GM21381 (cell line): ENCODE results near the gene DMD.

ENCODE experiments used
- ATAC-seq: cut with Tn5 transposase; IDR thresholded peaks from one replicate; pipeline ENCODE4 v1.9.1; 2021; ENCODE audit warnings: mild to moderate bottlenecking, moderate library complexity; ENCODE audit not compliant: unreplicated experiment

Gene DMD

DNA sequence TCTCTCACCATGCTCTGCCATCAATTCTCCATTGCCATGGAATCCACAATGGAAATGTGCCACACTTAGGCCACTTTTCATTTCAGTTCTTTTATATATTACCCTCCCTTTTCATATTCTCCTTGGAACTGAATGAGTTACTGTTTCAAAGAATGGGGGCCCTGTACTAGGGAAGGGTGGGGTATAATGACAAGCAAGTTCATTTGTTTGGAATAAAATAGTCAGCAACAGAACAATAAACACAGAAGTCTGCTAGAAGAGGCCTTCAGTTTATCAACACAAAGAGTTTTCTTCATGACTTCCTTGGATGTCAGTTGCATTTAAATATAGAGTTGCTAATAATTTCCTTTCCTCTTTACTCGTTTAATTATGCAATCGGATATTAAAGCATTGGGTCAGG lies 1661.2 kb downstream of the DMD start:
- no peak for ATAC-seq

GRCh38 chrX:31547816-31548215 lies 1663.5 kb downstream of the DMD start:
- ATAC-seq = no peak

DNA sequence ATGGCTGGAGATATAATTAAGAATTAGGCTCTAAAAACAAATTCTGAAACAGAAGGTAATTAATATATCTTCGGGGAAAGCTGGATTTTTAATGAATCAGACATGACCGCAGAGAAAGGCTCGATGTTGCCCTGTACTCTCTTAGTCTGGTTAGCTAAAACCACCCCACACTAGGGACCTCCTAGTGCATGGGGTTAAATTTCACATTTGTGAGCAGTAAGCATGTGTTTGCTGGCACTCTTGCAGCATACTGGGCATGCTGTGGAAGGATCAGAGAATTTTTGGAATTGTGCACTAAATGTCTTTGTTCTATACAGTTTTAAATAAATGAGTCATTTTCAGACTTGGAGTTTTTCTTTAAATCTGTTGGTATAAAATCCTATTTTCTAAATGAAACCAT lies 1663.9 kb downstream of the DMD start:
- no peak for ATAC-seq

GRCh38 chrX:31546126-31546525 lies 1665.2 kb downstream of the DMD start:
- ATAC-seq = no peak

GRCh38 chrX:31545726-31546125 lies 1665.6 kb downstream of the DMD start:
- no peak for ATAC-seq

DNA sequence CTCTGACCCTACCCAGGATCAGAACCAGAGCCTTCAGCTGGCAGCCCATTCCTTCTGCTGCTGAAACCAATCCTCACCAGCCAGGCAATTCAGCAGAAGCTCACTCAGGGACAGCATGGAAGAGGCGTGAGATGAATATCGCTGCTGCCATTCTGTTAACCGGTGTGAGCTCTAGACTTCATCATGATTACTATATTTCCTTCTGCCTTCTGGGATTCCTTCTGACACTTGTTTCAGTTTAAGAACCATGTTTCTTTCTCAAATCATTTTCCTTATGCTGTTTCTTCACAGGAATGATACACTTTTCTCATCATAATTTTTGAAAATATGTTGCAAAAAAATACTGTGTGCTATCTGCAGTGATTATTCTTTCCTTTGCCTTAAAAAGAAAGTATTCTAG lies 1666.2 kb downstream of the DMD start:
- no peak for ATAC-seq

GRCh38 chrX:31543634-31544033 lies 1667.7 kb downstream of the DMD start:
- no peak for ATAC-seq

DNA sequence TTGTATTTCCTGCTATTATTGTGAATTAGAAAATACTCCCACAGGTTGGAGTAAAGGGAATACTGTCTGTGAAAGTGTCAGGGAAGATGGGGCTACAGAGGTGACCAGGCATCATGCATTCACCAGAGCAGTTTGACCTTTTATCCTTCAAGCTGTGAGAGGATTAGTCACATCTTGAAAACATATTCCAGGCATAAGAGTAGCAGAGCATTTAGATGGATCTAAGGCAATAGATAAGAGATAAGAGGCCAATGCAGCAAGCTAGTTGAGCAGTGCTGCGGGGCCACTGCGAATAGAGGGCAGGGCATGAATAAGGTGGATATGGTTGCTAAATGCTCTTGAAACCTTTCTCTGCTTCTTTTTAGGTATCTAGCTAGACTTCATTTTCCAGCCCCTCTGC lies 1668.8 kb downstream of the DMD start:
- ATAC-seq = no peak

DNA sequence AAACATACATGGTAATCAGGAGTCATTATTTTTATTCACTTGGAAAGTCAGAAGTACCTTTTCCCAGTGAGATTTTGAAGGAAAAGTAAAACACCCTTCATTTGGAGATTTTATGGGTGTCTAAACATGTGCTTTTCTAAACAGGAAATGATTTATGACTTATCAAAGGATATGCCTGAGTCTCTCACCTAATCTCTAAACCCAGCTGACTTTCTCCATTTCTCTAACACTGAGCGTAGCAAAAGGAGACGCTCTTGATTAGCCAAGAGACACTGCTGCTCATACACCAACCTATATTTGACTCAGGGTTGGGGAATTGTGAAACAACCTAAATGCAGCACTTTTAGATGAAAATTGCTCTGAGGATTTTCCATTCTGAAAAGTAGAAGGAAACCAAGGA lies 1671.0 kb downstream of the DMD start:
- ATAC-seq = no peak

DNA sequence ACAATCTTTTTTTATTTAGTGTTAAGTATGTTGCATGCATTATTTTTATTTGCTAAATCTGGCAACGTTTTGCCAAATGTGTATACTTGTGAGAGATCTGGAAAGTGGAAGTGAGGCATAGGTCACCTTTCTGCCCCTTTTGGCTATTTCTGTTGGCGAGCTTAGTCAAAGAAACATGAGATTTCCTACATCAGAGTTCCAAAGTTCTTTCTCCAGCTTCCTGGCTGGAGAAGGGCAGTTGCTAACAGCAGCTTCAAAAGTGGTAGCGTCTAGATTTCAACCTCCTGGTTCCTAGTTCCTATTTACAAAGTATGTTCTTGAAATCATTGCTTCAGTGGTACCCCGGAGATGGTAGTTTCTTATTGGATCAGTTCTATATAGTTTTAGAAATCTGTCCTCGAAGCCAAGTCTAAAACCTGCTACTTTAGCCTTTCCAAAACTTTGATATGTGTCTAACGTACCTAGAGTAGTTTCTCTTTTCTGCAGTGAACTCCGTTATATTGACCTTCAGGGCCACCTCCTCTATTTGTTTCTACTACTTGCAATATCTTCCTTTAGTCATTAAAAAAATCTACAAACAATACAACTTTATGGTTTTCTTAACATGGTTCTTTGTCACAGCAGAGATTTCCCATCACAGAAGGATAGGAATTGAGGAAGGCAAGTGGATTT lies 1683.8 kb downstream of the DMD start:
- ATAC-seq = no peak

- no peak for ATAC-seq
Measured at GRCh38 chrX:31523884-31524536, 1687.3 kb downstream of the DMD start.

DNA sequence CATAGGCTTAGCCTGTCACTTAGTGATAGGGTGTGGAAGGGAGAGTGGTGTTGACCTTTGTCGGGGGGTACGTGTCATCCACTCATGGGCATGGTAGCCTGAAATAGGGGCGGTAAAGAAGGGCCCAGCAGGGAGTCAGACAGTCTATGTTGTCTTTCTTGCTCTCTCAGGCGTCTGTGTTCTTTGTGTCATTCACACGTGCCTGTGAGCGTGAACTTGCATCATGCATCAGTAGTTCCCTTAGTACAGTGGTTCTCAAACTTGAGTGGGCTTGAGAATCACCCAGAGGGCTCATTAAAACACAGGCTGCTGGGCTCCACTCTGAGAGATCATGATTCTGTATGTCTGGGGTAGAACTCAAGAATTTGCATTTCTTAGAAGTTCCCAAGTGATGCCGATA lies 1688.6 kb downstream of the DMD start:
- ATAC-seq = no peak

- no peak for ATAC-seq
Measured at GRCh38 chrX:31521941-31522340, 1689.4 kb downstream of the DMD start.

DNA sequence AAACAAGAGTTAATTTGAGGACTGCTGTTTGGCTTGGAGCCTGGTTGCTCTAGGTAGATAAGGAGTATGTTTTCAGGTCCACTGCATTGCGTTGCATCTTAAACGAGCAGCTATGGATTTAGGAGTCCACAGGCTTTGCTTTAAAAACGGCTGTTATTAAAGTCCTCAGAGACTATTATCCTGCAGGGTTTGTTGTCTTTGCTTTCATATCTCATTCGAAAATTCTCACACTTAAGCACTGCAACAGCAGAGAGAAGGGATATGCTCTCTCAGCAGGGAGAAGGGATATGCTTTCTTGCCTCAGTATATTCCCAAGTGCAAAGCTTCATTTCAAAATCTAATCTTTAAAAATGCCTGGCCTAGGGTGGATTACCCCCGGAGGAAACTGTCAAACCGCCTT lies 1694.8 kb downstream of the DMD start:
- ATAC-seq = no peak

DNA sequence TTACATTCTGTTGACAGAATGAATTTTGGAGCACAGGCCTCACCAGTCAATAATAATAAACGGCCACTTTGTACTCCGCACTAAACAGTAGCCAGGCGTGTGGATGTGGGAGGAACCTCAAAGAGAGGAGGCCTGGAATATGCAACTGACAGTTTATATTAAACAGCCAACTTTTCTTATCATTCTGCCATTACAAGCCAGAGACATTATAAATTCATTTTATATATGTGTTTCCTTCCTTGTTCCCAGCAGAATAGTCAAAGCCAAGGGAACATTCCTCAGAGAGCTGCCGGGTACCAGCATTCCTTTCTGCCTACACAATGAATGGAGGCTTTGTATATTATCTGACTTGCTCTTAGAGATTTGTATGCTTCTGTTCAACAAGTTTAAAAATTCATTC lies 1703.0 kb downstream of the DMD start:
- no peak for ATAC-seq

DNA sequence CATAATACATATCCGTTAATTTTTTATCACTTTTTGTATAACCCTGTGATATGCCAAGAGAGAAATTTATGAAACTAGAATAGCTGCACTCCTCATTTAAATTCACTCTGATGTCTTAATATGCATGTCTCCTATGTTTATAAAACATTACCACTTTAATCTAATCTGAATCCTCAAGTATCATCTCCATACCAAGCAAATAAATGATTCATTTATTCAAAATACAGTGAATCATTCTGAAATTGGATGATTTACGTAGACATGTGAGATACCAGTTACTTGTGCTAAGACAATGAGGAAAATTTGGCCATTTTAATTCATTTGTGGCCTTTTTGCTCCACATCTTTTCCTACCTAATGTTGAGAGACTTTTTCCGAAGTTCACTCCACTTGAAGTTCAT lies 1704.4 kb downstream of the DMD start:
- no peak for ATAC-seq

DNA sequence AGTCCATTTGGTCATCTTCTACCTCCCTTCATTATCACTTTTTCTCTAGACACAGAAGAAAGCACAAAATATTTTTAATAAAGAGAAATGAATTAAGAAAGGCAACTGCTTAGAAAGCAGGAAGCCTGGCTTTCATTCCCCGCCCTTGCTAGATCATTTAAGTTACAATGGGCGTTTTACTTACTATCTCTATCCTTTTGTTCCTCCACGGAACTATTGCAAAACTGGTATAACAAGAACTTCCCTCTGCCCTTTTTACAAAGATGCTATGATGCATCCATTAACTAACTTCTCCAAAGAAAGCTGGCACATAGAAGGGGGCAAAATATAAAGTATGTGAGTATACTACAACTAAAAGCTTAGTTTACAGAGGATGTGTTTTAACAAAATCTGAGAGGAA lies 1705.0 kb downstream of the DMD start:
- no peak for ATAC-seq

DNA sequence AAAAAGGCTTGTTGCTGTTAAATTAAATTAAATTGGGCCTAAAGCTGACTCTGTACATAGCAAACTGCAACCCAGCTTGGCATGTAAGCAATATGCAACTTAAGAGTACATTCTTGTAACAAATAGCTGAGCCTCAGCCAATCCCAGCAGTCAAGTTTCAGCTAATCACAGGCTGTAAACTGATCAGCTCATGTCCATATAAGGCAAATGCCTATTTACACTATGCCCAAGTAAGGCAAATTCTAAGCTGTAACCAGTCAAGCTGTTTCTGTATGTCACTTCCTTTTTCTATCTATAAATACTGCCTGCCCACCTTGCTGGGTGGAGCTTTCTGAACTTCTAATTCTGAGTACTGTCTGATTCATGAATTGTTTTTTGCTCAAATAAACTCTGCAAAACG lies 1710.4 kb downstream of the DMD start:
- no peak for ATAC-seq

GRCh38 chrX:31499109-31499508 lies 1712.2 kb downstream of the DMD start:
- no peak for ATAC-seq

DNA sequence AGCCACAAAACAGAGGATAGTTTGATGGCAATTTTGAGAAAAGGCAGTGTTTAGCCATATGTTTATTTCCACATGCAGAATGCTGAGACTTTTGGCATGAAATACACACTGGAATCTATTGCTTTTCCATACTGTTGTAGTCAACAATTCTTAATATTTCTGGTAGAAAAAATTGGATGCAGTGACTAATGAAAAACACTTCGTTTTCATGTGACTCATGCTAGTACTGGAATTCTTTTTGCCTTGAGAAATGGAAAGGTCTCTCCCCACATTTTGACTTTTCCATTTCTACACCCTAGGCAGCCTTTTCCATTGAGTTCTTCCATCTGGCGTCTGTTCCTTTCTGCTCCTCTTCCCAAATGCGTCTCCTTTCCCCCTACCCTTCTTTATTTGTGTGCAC lies 1714.3 kb downstream of the DMD start:
- ATAC-seq = no peak

DNA sequence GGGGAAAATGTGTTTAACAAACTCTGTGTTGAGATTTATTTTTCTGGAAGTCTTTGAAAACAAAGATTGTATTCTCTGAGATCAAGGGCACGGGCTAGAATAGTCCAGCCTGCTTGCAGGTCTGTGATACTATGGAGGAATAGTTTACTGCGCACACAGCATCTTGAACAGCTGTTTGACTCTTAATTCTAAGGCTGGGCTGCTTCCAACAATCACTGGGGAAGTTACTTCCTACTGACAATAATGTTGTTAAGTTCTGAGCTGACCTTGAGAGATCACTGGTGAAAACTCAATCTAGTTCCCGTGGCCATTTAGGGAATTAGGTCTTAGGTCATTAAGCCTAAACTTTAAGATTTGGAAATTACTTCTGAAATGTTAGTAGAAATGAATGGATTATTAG lies 1723.4 kb downstream of the DMD start:
- ATAC-seq = no peak

- no peak for ATAC-seq
Measured at GRCh38 chrX:31483336-31483735, 1728.0 kb downstream of the DMD start.

GRCh38 chrX:31480696-31481095 lies 1730.7 kb downstream of the DMD start:
- no peak for ATAC-seq
